Caco-2 (cell line): Measurements from ENCODE around the gene PSMG2. TPM values are rescaled to one million over a fixed set of nuclear protein-coding genes. Genes with fewer than 3 reads are reported as not detected.
"Not testable (repeated sequence)": the region's sequence is repeated elsewhere in the genome, so short reads cannot be mapped to it uniquely, and the experiment has no call there.

ENCODE experiments used
- BruUV-seq: library from RNA; stranded (reverse); fragments of 400-500 nt; replicated peaks from 2 replicates; lab custom pipeline; 2021; lab: Mats Ljungman, UMichigan
- CTCF ChIA-PET: fragments of 300-600 bp; sonication (Branson Sonifier 250); formaldehyde crosslinking; loops from one replicate; lab custom pipeline; 2022; ENCODE audit warnings: antibody characterized with exemption; lab: Charles Lee
- POLR2A ChIA-PET: fragments of 300-600 bp; sonication (Branson Sonifier 250); formaldehyde crosslinking; loops from one replicate; lab custom pipeline; 2022; ENCODE audit warnings: antibody characterized with exemption; lab: Charles Lee
- DNase-seq, 2 experiments: peaks; one replicate each; pipeline versions ENCODE4 v3.0.0 to v3.0.0-alpha.2; 2020 to 2022
- H3K27me3 ChIP-seq: replicated peaks from 2 replicates; pipeline ENCODE4 v1.6.0; 2011; ENCODE audit warnings: low read length; ENCODE audit not compliant: control insufficient read depth, insufficient read depth
- H3K36me3 ChIP-seq: 2 replicates; pipeline ENCODE4 v1.5.1; 2011; ENCODE audit warnings: low read length; ENCODE audit not compliant: control insufficient read depth, insufficient read depth
- H3K4me1 ChIP-seq: fragments of 250-450 bp; sonication (Bioruptor Pico); 2 replicates; pipeline ENCODE4 v1.5.1; 2020; ENCODE audit warnings: mild to moderate bottlenecking
- H3K4me3 ChIP-seq: 2 replicates; pipeline ENCODE4 v1.5.1; 2011; ENCODE audit warnings: low read depth, mild to moderate bottlenecking, control low read depth, low read length
- H3K9me3 ChIP-seq: fragments of 250-450 bp; sonication (Bioruptor Pico); 2 replicates; pipeline ENCODE4 v1.5.1; 2020; ENCODE audit warnings: mild to moderate bottlenecking, moderate library complexity
- H3K27ac Mint-ChIP-seq: one replicate; pipeline ENCODE4 v1.8.0; 2022; ENCODE audit warnings: mixed read lengths; ENCODE audit not compliant: unreplicated experiment
- H3K27me3 Mint-ChIP-seq: one replicate; pipeline ENCODE4 v1.8.0; 2022; ENCODE audit warnings: mixed read lengths; ENCODE audit not compliant: insufficient read depth, unreplicated experiment
- H3K36me3 Mint-ChIP-seq: one replicate; pipeline ENCODE4 v1.8.0; 2022; ENCODE audit warnings: mild to moderate bottlenecking, mixed read lengths; ENCODE audit not compliant: insufficient read depth, unreplicated experiment
- H3K4me1 Mint-ChIP-seq: one replicate; pipeline ENCODE4 v1.8.0; 2022; ENCODE audit warnings: low read depth, mixed read lengths; ENCODE audit not compliant: unreplicated experiment
- H3K4me3 Mint-ChIP-seq: one replicate; pipeline ENCODE4 v1.8.0; 2022; ENCODE audit warnings: mild to moderate bottlenecking, moderate library complexity, mixed read lengths; ENCODE audit not compliant: unreplicated experiment
- H3K9me3 Mint-ChIP-seq: one replicate; pipeline ENCODE4 v1.8.0; 2022; ENCODE audit warnings: mixed read lengths; ENCODE audit not compliant: unreplicated experiment
- intact Hi-C: fragments of 100-400 bp; cut with micrococcal nuclease; formaldehyde crosslinking; loops from one replicate; pipeline ENCODE4 v1.10.0; 2022; ENCODE audit not compliant: unreplicated experiment
- total RNA-seq: library from RNA; stranded (reverse); gene quantifications from 2 replicates; pipeline ENCODE4 v1.2.3, GENCODE V29; 2022
- TF ChIP-seq, protein P1 (sequence below), 2 experiments: fragments of 200-600 bp in 1 of 2; IDR thresholded peaks; 1 replicate in 1 of 2; 2 replicates in 1 of 2; pipeline versions ENCODE4 v1.5.1 to v1.8.0; 2011 to 2022; ENCODE audit warnings: antibody characterized with exemption in 1 of 2, control low read depth in 1 of 2, inconsistent platforms in 1 of 2, low read depth in 1 of 2, low read length in 1 of 2, mild to moderate bottlenecking in 1 of 2, moderate library complexity in 1 of 2; ENCODE audit not compliant: insufficient read depth in 1 of 2, severe bottlenecking in 1 of 2, unreplicated experiment in 1 of 2

PSMG2 gene
- total RNA-seq, 1 experiment from 2014 or later, result 108 TPM

DNA sequence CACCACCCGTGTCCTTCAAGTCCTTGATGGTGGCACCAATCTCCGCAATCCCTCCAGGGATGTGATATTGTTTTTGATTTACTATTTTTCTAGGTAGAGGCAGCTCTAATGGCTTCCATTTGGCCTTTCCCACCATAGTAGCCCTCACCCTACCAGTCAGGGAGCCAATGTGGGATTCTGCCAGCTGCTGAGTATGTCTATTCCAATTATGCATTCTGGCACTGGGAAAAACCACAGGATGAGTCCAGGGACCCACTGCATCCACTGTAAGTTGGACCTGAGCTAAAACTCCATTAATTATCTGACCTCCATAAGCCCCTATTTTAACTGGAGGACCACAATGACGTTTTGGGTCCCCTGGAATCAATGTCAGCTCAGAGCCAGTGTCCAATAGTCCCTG lies 55.7 kb downstream of the PSMG2 start:
- Mint-ChIP-seq H3K36me3 (peaks cover 12% of the 10 kb centered on the region), H3K4me1 (peaks cover 11% of the 10 kb centered on the region)
- DNase-seq, H3K4me3 ChIP-seq, H3K27me3 ChIP-seq, H3K4me3 Mint-ChIP-seq, H3K36me3 ChIP-seq, BruUV-seq, CTCF ChIA-PET, H3K9me3 ChIP-seq, H3K9me3 Mint-ChIP-seq, H3K27me3 Mint-ChIP-seq, POLR2A ChIA-PET, intact Hi-C loops, H3K27ac Mint-ChIP-seq: not testable (repeated sequence)
- H3K4me1 ChIP-seq, result peaks cover 17% of the 10 kb centered on the region

DNA sequence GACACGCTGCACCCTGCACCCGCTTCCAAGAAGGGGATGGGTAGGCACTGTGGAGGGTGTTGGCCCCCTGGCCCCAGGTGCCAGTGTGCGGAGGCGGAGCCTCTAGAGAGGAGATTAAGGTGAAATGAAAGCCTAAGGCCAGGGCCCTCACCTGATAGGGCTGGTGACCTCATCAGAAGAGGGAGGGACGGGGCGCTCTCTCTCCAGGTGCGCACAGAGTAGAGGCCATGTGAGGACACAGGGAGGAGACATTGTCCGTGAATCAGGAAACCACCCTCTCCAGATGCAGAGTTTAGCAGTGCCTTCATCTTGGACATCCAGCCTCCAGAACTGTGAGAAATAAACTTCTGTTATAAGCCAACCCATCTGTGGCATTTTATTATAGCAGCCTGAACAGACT lies 62.3 kb downstream of the PSMG2 start:
- Mint-ChIP-seq H3K27ac (peak overlapping the region; percentile 67), H3K4me1 (peaks cover 20% of the 10 kb centered on the region), H3K36me3 (peaks cover 4% of the 10 kb centered on the region), H3K9me3 (no peaks in the 10 kb centered on the region), H3K27me3 (no peaks in the 10 kb centered on the region), H3K4me3 (no peak overlapping the region)
- peak; percentile 71 to 81 for DNase-seq
- TF ChIP-seq, protein P1, sequence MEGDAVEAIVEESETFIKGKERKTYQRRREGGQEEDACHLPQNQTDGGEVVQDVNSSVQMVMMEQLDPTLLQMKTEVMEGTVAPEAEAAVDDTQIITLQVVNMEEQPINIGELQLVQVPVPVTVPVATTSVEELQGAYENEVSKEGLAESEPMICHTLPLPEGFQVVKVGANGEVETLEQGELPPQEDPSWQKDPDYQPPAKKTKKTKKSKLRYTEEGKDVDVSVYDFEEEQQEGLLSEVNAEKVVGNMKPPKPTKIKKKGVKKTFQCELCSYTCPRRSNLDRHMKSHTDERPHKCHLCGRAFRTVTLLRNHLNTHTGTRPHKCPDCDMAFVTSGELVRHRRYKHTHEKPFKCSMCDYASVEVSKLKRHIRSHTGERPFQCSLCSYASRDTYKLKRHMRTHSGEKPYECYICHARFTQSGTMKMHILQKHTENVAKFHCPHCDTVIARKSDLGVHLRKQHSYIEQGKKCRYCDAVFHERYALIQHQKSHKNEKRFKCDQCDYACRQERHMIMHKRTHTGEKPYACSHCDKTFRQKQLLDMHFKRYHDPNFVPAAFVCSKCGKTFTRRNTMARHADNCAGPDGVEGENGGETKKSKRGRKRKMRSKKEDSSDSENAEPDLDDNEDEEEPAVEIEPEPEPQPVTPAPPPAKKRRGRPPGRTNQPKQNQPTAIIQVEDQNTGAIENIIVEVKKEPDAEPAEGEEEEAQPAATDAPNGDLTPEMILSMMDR (IDR thresholded peaks at IDR 0.05; ENCODE audit: insufficient read depth in 1 of 2, low read depth in 1 of 2, low read length in 1 of 2, severe bottlenecking in 1 of 2, unreplicated experiment in 1 of 2), result no peak
- no peaks in the 10 kb centered on the region for H3K9me3 ChIP-seq
- H3K27me3 ChIP-seq, result no peaks in the 10 kb centered on the region
- ChIA-PET CTCF (no interaction called here), POLR2A (no interaction called here)
- H3K4me3 ChIP-seq, result no peak overlapping the region
- intact Hi-C loops, result loop anchor here (5.0 kb wide), 1 partner anchor 182 kb away; the partner anchor contains the start of gene SEH1L
- H3K36me3 ChIP-seq, result no peaks in the 10 kb centered on the region
- peaks cover 40% of the 10 kb centered on the region for H3K4me1 ChIP-seq
- no TSS peak for BruUV-seq

DNA sequence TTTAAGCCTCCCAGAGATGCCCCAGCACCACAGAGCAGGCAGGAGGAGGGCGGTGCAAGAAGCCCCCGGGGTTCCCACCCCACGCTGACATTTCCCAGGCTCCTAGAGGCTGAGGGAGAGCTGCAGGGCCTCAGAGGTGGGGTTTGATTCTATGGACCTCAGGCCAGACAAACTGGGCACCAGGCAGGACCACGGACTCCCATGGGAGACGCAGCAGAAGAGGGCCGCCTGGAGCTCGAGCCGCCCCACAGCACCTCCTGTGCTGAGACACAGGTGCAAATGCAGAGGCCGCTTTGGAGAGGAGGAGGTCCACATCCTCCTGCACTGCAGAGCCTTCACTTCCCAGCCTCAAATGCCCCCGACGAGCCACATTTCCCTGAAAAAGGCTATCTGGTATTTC lies 62.7 kb downstream of the PSMG2 start:
- peak overlapping the region; percentile 67 for H3K27ac Mint-ChIP-seq
- H3K9me3 Mint-ChIP-seq, result no peaks in the 10 kb centered on the region
- peaks cover 4% of the 10 kb centered on the region for H3K36me3 Mint-ChIP-seq
- POLR2A ChIA-PET, result interaction anchor here (1.5 kb wide), 1 partner anchor 35 kb away, joined by 7 read pairs; no protein-coding TSS in a partner anchor
- intact Hi-C loops, result loop anchor here (5.0 kb wide), 1 partner anchor 182 kb away; the partner anchor contains the start of gene SEH1L
- CTCF ChIA-PET, result no interaction called here
- peaks cover 20% of the 10 kb centered on the region for H3K4me1 Mint-ChIP-seq
- H3K4me3 ChIP-seq, result no peak overlapping the region
- no peak overlapping the region for H3K4me3 Mint-ChIP-seq
- H3K9me3 ChIP-seq, result no peaks in the 10 kb centered on the region
- no peaks in the 10 kb centered on the region for H3K27me3 ChIP-seq
- H3K36me3 ChIP-seq, result no peaks in the 10 kb centered on the region
- TF ChIP-seq, protein P1 (IDR thresholded peaks at IDR 0.05; ENCODE audit: insufficient read depth in 1 of 2, low read depth in 1 of 2, low read length in 1 of 2, severe bottlenecking in 1 of 2, unreplicated experiment in 1 of 2), result no peak
- BruUV-seq, result no TSS peak
- H3K27me3 Mint-ChIP-seq, result no peaks in the 10 kb centered on the region
- peaks cover 40% of the 10 kb centered on the region for H3K4me1 ChIP-seq
- DNase-seq, result no peak
